CD4-positive, alpha-beta T cell treated with Interleukin-21 for 1 hour (primary cell): ENCODE results near the gene EPB41.
A peak's percentile ranks its signal among the peaks of the same experiment; 100 is the strongest.
"Not testable (repeated sequence)": the region's sequence is repeated elsewhere in the genome, so short reads cannot be mapped to it uniquely, and the experiment has no call there.

Experiments
- DNase-seq: peaks from one replicate; pipeline ENCODE4 v3.0.0-alpha.2; 2020

The EPB41 gene

GRCh38 chr1:29114654-29115053 is 200.3 kb downstream of the EPB41 start:
- no peak for DNase-seq

- no peak for DNase-seq
These were observed 203.0 kb downstream of the EPB41 start for GRCh38 chr1:29117381-29117780.

GRCh38 chr1:29119121-29119929 is 205.0 kb downstream of the EPB41 start:
- DNase-seq = no peak

GRCh38 chr1:29120367-29120766 is 206.0 kb downstream of the EPB41 start:
- DNase-seq = no peak

- peak; percentile 64 for DNase-seq
These were observed 206.6 kb downstream of the EPB41 start for GRCh38 chr1:29120947-29121485.

GRCh38 chr1:29121516-29121935 is 207.2 kb downstream of the EPB41 start:
- DNase-seq = no peak

- no peak for DNase-seq
These were observed 207.7 kb downstream of the EPB41 start for GRCh38 chr1:29121936-29122681.

GRCh38 chr1:29122682-29123052 is 208.3 kb downstream of the EPB41 start:
- no peak for DNase-seq

- DNase-seq = no peak
These were observed 208.9 kb downstream of the EPB41 start for GRCh38 chr1:29123053-29123886.

GRCh38 chr1:29123887-29124365 is 209.6 kb downstream of the EPB41 start, which contains the start of gene TMEM200B:
TMEM200B (minus strand) TSS chr1:29123903; CDS start chr1:29121828, 2,075 bp downstream.
- DNase-seq = no peak

- peak; percentile 42 for DNase-seq
These were observed 210.2 kb downstream of the EPB41 start for GRCh38 chr1:29124366-29125236.

GRCh38 chr1:29125237-29125641 is 210.9 kb downstream of the EPB41 start:
- DNase-seq = no peak

- no peak for DNase-seq
These were observed 211.4 kb downstream of the EPB41 start for GRCh38 chr1:29125788-29126187.

GRCh38 chr1:29126198-29126597 is 211.8 kb downstream of the EPB41 start:
- DNase-seq = no peak

GRCh38 chr1:29128739-29129138 is 214.4 kb downstream of the EPB41 start:
- DNase-seq = no peak

GRCh38 chr1:29129916-29130315 is 215.5 kb downstream of the EPB41 start:
- no peak for DNase-seq

GRCh38 chr1:29131056-29131455 is 216.7 kb downstream of the EPB41 start:
- DNase-seq = not testable (repeated sequence)

GRCh38 chr1:29133861-29134694 is 219.7 kb downstream of the EPB41 start:
- DNase-seq = no peak

GRCh38 chr1:29134695-29135028 is 220.3 kb downstream of the EPB41 start:
- DNase-seq = no peak

GRCh38 chr1:29136391-29136915 is 222.1 kb downstream of the EPB41 start:
- no peak for DNase-seq

- DNase-seq = no peak
These were observed 228.3 kb downstream of the EPB41 start for GRCh38 chr1:29142714-29143113.
